Mesenchymal stem cell (in vitro differentiated cells and primary cell): ENCODE data around the gene NAE1.

Experiments used
- DNase-seq: peaks from one replicate; pipeline ENCODE4 v3.0.0-alpha.2; 2013
- H2AFZ ChIP-seq: one replicate; pipeline ENCODE4 v1.6.1; 2013; ENCODE audit warnings: low read depth, mild to moderate bottlenecking, control low read depth, inconsistent platforms, low read length, moderate library complexity
- H2AK5ac ChIP-seq: 2 replicates; pipeline ENCODE4 v1.6.1; 2013; ENCODE audit warnings: low read length, moderate library complexity, mild to moderate bottlenecking, inconsistent platforms; ENCODE audit not compliant: severe bottlenecking
- H2BK120ac ChIP-seq: one replicate; pipeline ENCODE4 v1.6.1; 2013; ENCODE audit warnings: low read depth, mild to moderate bottlenecking, inconsistent platforms, low read length, moderate library complexity
- H2BK12ac ChIP-seq, 2 experiments: one replicate each; pipeline ENCODE4 v1.6.1; 2013; ENCODE audit warnings: inconsistent platforms in 2 of 2, low read length in 2 of 2, mild to moderate bottlenecking in 2 of 2, moderate library complexity in 2 of 2, control low read depth in 1 of 2
- H2BK15ac ChIP-seq: one replicate; pipeline ENCODE4 v1.6.1; 2013; ENCODE audit warnings: mild to moderate bottlenecking, low read depth, inconsistent platforms; ENCODE audit not compliant: poor library complexity, severe bottlenecking
- H2BK5ac ChIP-seq: 2 replicates; pipeline ENCODE4 v1.6.1; 2013; ENCODE audit warnings: low read depth, mild to moderate bottlenecking, low read length, control low read depth, inconsistent platforms; ENCODE audit not compliant: poor library complexity, severe bottlenecking
- H3K14ac ChIP-seq, 2 experiments: one replicate each; pipeline ENCODE4 v1.6.1; 2013; ENCODE audit warnings: inconsistent platforms in 2 of 2, low read length in 2 of 2, control low read depth in 1 of 2, mild to moderate bottlenecking in 1 of 2, moderate library complexity in 1 of 2
- H3K18ac ChIP-seq, 2 experiments: one replicate each; pipeline ENCODE4 v1.6.1; 2013; ENCODE audit warnings: inconsistent platforms in 2 of 2, low read length in 2 of 2, control low read depth in 1 of 2, low read depth in 1 of 2, mild to moderate bottlenecking in 1 of 2
- H3K23ac ChIP-seq, 2 experiments: one replicate each; pipeline ENCODE4 v1.6.1; 2013; ENCODE audit warnings: inconsistent platforms in 2 of 2, low read length in 2 of 2, mild to moderate bottlenecking in 2 of 2, moderate library complexity in 2 of 2, control low read depth in 1 of 2
- H3K27ac ChIP-seq: 2 replicates; pipeline ENCODE4 v1.5.1; 2013; ENCODE audit warnings: mild to moderate bottlenecking, moderate library complexity, low read length, control low read depth, inconsistent platforms; ENCODE audit not compliant: poor library complexity, severe bottlenecking
- H3K27me3 ChIP-seq, 2 experiments: 2 replicates each; pipeline versions ENCODE4 v1.6.1 to v1.7.0; 2013; ENCODE audit warnings: low read length in 2 of 2, mild to moderate bottlenecking in 2 of 2, moderate library complexity in 2 of 2, control low read depth in 1 of 2, inconsistent platforms in 1 of 2; ENCODE audit not compliant: control insufficient read depth in 1 of 2, insufficient read depth in 1 of 2
- H3K36me3 ChIP-seq, 2 experiments: 2 replicates each; pipeline versions ENCODE4 v1.6.1 to v1.7.0; 2013; ENCODE audit warnings: low read length in 2 of 2, control low read depth in 1 of 2, inconsistent platforms in 1 of 2, low read depth in 1 of 2, mild to moderate bottlenecking in 1 of 2; ENCODE audit not compliant: insufficient read depth in 2 of 2, control insufficient read depth in 1 of 2
- H3K4ac ChIP-seq, 2 experiments: one replicate each; pipeline ENCODE4 v1.6.1; 2013; ENCODE audit warnings: inconsistent platforms in 2 of 2, low read length in 2 of 2, mild to moderate bottlenecking in 2 of 2, moderate library complexity in 2 of 2, control low read depth in 1 of 2, low read depth in 1 of 2
- H3K4me1 ChIP-seq: 2 replicates; pipeline ENCODE4 v1.6.1; 2013; ENCODE audit warnings: low read depth, low read length, control low read depth; ENCODE audit not compliant: control insufficient read depth, insufficient read depth
- H3K4me2 ChIP-seq: 2 replicates; pipeline ENCODE4 v1.6.1; 2013; ENCODE audit warnings: low read length, mild to moderate bottlenecking, inconsistent platforms; ENCODE audit not compliant: poor library complexity, severe bottlenecking
- H3K4me3 ChIP-seq, 2 experiments: 2 replicates each; pipeline versions ENCODE4 v1.5.1 to v1.7.0; 2013; ENCODE audit warnings: low read length in 2 of 2, mild to moderate bottlenecking in 2 of 2, control low read depth in 1 of 2, low read depth in 1 of 2; ENCODE audit not compliant: insufficient read depth in 1 of 2
- H3K79me1 ChIP-seq: replicated peaks from 2 replicates; pipeline ENCODE4 v1.6.1; 2013; ENCODE audit warnings: mild to moderate bottlenecking, control low read depth, low read length, inconsistent platforms; ENCODE audit not compliant: poor library complexity, severe bottlenecking
- H3K9ac ChIP-seq: 2 replicates; pipeline ENCODE4 v1.7.0; 2013; ENCODE audit warnings: mild to moderate bottlenecking, low read length, moderate library complexity
- H3K9me3 ChIP-seq: 2 replicates; pipeline ENCODE4 v1.7.0; 2013; ENCODE audit warnings: mild to moderate bottlenecking, low read length; ENCODE audit not compliant: control insufficient read depth
- H4K8ac ChIP-seq: one replicate; pipeline ENCODE4 v1.6.1; 2013; ENCODE audit warnings: inconsistent platforms, mild to moderate bottlenecking, low read length, moderate library complexity
- H4K91ac ChIP-seq: one replicate; pipeline ENCODE4 v1.6.1; 2013; ENCODE audit warnings: mild to moderate bottlenecking, low read length, inconsistent platforms
- WGBS: methylation state at CpG from one replicate; pipeline ENCODE4 v1.1.7; 2013; ENCODE audit warnings: mixed read lengths; 5-methylcytosine and 5-hydroxymethylcytosine counted together

The NAE1 gene

DNA sequence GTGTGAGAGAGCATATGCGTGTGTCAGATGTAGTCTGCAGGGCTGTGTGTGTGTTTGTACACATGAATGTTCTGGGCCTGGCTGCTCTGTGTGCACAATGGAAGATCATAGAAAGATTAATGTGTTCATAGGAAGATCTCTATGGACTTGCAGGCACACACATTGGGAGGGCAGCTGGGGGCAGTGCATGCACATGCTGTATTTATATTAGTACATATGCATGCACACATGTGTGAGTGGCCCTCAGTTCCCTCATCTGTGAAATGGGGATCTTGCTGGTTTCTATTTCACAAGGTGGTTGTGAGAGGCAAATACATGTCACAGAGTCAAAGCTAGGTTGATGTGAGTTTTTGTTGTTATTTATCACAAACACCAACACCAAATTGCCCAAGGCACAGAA, 15.5 kb upstream of the NAE1 start:
- H3K4me3 ChIP-seq = no peak overlapping the region
- H4K91ac ChIP-seq = no peak overlapping the region
- H3K36me3 ChIP-seq = peaks cover 0 to 5% of the 10 kb centered on the region in 2 experiments
- H2BK5ac ChIP-seq = no peak overlapping the region
- H3K9ac ChIP-seq = no peak overlapping the region
- no peak overlapping the region for H3K18ac ChIP-seq
- H2AK5ac ChIP-seq = no peak overlapping the region
- no peak overlapping the region for H3K4ac ChIP-seq
- no peak overlapping the region for H2BK15ac ChIP-seq
- no peak overlapping the region for H3K27ac ChIP-seq
- no peaks in the 10 kb centered on the region for H3K9me3 ChIP-seq
- peaks cover 75 to 77% of the 10 kb centered on the region in 2 experiments for H3K27me3 ChIP-seq
- no peak for DNase-seq
- no peak overlapping the region for H3K14ac ChIP-seq
- no peak overlapping the region for H4K8ac ChIP-seq
- H3K4me1 ChIP-seq = peaks cover 21% of the 10 kb centered on the region
- H3K4me2 ChIP-seq = no peak overlapping the region
- no peak overlapping the region for H3K23ac ChIP-seq
- no peaks in the 10 kb centered on the region for H3K79me1 ChIP-seq
- H2AFZ ChIP-seq = no peak overlapping the region
- H2BK120ac ChIP-seq = no peak overlapping the region
- no peak overlapping the region for H2BK12ac ChIP-seq
- 91% methylated on average over 1 of the region's 1 CpG for WGBS

DNA sequence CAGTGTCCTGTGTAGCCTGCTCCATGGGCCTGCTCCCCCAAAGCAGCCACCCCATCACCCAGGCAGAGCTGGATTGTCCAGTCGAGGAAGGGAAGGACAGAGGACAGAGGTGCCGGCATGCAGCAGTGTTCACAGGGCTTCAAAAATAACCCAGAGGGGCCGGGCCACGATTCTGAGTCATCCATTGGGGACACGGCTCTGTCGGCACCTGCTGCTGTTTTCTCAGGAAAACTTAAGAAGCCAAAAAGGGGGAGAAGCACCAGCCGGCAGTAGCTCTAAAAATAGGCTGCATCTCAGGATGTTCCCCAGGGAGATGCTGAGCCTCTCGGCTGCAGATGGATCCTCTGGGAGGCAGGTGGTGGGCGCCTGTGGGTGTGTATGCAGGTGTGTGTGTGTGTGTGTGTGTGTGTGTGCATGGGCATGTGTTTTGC, 15.0 kb upstream of the NAE1 start:
- no peak overlapping the region for H2BK120ac ChIP-seq
- no peak overlapping the region for H4K8ac ChIP-seq
- peaks cover 70 to 81% of the 10 kb centered on the region in 2 experiments for H3K27me3 ChIP-seq
- no peak overlapping the region for H2BK15ac ChIP-seq
- no peak overlapping the region for H3K4me3 ChIP-seq
- H3K14ac ChIP-seq = peak overlapping the region in 1 of 2 experiments; percentile 87
- no peaks in the 10 kb centered on the region for H3K79me1 ChIP-seq
- no peak overlapping the region for H3K4me2 ChIP-seq
- no peak overlapping the region for H3K18ac ChIP-seq
- no peak for DNase-seq
- H2AK5ac ChIP-seq = no peak overlapping the region
- peaks cover 21% of the 10 kb centered on the region for H3K4me1 ChIP-seq
- H2BK12ac ChIP-seq = no peak overlapping the region
- no peak overlapping the region for H2AFZ ChIP-seq
- H3K9ac ChIP-seq = no peak overlapping the region
- H4K91ac ChIP-seq = no peak overlapping the region
- H3K4ac ChIP-seq = no peak overlapping the region
- no peaks in the 10 kb centered on the region for H3K9me3 ChIP-seq
- H3K23ac ChIP-seq = no peak overlapping the region
- no peak overlapping the region for H2BK5ac ChIP-seq
- 62% methylated on average over 9 of the region's 9 CpGs for WGBS
- H3K27ac ChIP-seq = no peak overlapping the region
- H3K36me3 ChIP-seq = peaks cover 0 to 5% of the 10 kb centered on the region in 2 experiments

DNA sequence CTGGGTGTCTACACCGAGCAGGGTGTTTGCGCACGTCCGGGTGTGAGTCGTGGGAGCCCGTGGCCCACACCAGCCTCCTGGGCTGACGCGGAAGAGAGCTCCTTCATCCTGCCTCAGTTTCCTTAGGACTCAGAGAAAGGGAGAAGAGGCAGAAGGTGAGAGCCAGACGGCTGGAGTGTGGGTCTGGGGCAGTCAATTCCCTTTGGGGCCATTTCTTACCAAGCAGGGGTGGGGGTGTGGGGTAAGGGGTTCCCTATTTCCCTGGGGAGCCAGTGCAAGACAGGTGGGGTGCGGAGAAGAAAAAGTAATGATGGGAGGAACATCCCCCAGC, 14.3 kb upstream of the NAE1 start:
- H3K9me3 ChIP-seq = no peaks in the 10 kb centered on the region
- H3K36me3 ChIP-seq = peaks cover 0 to 5% of the 10 kb centered on the region in 2 experiments
- H2BK120ac ChIP-seq = no peak overlapping the region
- peaks cover 64 to 81% of the 10 kb centered on the region in 2 experiments for H3K27me3 ChIP-seq
- H3K4me3 ChIP-seq = peak overlapping the region; percentile 61 to 71
- H3K23ac ChIP-seq = no peak overlapping the region
- no peak overlapping the region for H3K18ac ChIP-seq
- H2BK5ac ChIP-seq = no peak overlapping the region
- no peak overlapping the region for H2BK15ac ChIP-seq
- peak overlapping the region; percentile 100 for H3K4me2 ChIP-seq
- H2BK12ac ChIP-seq = no peak overlapping the region
- no peak overlapping the region for H3K27ac ChIP-seq
- H2AK5ac ChIP-seq = no peak overlapping the region
- H4K91ac ChIP-seq = no peak overlapping the region
- 41% methylated on average over 10 of the region's 10 CpGs for WGBS
- no peak overlapping the region for H3K4ac ChIP-seq
- H3K9ac ChIP-seq = peak overlapping the region; percentile 36
- no peak overlapping the region for H4K8ac ChIP-seq
- peaks cover 21% of the 10 kb centered on the region for H3K4me1 ChIP-seq
- no peak for DNase-seq
- no peak overlapping the region for H2AFZ ChIP-seq
- peak overlapping the region in 1 of 2 experiments; percentile 46 for H3K14ac ChIP-seq
- no peaks in the 10 kb centered on the region for H3K79me1 ChIP-seq

DNA sequence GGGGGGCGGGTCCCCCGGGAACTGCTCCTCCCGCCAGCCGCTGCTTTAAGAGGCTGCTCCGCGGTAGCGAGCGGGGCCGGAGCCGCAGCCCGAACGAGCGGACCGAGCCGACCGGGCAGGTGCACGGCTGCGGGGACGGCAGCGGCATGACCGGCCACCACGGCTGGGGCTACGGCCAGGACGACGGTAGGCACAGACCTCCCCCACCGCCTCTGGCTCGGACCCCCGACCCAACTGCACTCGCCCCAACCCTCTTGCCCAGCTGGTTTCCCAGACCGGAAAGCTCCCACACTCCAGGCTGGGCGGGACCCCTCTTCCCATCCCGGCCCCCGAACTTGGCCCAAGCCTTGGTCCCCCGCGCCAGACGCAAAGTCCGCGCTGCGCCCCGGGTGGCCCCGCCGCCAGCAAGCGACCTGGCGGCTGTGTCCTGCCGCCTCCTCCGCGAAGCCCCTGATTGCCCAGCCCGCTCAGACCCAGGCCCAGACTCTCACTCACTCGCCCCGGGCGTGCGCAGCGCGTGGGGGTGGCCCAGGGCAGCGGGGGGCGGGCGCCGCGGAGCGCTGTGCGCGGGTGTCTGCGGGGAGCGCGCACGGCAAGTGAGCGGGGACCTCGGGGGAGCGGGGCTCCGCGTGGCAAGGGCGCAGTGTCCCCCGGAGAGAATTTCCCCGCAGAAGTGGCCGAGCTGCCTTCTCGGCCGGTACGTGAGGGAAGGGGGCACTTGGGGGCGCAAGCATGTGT, 13.7 kb upstream of the NAE1 start, which contains the start of gene CA7:
Gene CA7 (plus strand): TSS at position 73 of the 738 bp plus-strand sequence. CDS start 74 bp downstream, at position 147.
- Histone ChIP-seq H4K8ac (peak within 1 kb of the TSS; percentile 13), H2BK12ac (no peak within 1 kb of the TSS), H3K27me3 (peaks cover 63 to 81% of the 10 kb centered on the region in 2 experiments), H3K4me2 (peak within 1 kb of the TSS; percentile 100), H3K14ac (peak within 1 kb of the TSS in 1 of 2 experiments; percentile 46), H3K36me3 (peaks cover 0 to 5% of the 10 kb centered on the region in 2 experiments), H3K4me3 (peak within 1 kb of the TSS; percentile 61 to 71), H2AFZ (no peak within 1 kb of the TSS), H3K4me1 (peaks cover 21% of the 10 kb centered on the region), H3K4ac (peak within 1 kb of the TSS in 1 of 2 experiments; percentile 28), H3K27ac (no peak within 1 kb of the TSS), H2AK5ac (no peak within 1 kb of the TSS), H2BK5ac (no peak within 1 kb of the TSS), H4K91ac (no peak within 1 kb of the TSS), H3K23ac (peak within 1 kb of the TSS; percentile 2 to 87), H3K18ac (peak within 1 kb of the TSS in 1 of 2 experiments; percentile 42), H3K9ac (peak within 1 kb of the TSS; percentile 36), H2BK15ac (no peak within 1 kb of the TSS), H2BK120ac (no peak within 1 kb of the TSS), H3K9me3 (no peaks in the 10 kb centered on the region), H3K79me1 (no peaks in the 10 kb centered on the region)
- no peak for DNase-seq
- WGBS = 2% methylated on average over 71 of the region's 79 CpGs
